BLaER1 treated with 17β-estradiol and CSF1 and Interleukin-3, amounts not matched to agents 10 nM and 100 nM (cell line): Measurements from ENCODE around the gene FDXR.

Experiments
- H3K27ac ChIP-seq, 11 experiments: shearing (Covaris generic); formaldehyde crosslinking; 2 replicates each; pipeline ENCODE4 v1.8.1; 2022
- H3K27me3 ChIP-seq, 11 experiments: shearing (Covaris generic); formaldehyde crosslinking; 2 replicates each; pipeline ENCODE4 v1.8.1; 2022
- H3K36me3 ChIP-seq, 11 experiments: shearing (Covaris generic); formaldehyde crosslinking; 2 replicates each; pipeline ENCODE4 v1.8.1; 2022
- H3K4me1 ChIP-seq, 10 experiments: shearing (Covaris generic); formaldehyde crosslinking; 2 replicates each; pipeline ENCODE4 v1.8.1; 2022
- H3K4me2 ChIP-seq, 11 experiments: shearing (Covaris generic); formaldehyde crosslinking; 2 replicates each; pipeline ENCODE4 v1.8.1; 2022
- H3K4me3 ChIP-seq, 10 experiments: shearing (Covaris generic); formaldehyde crosslinking; 2 replicates each; pipeline ENCODE4 v1.8.1; 2022
- H3K9ac ChIP-seq, 11 experiments: shearing (Covaris generic); formaldehyde crosslinking; 2 replicates each; pipeline ENCODE4 v1.8.1; 2022
- H3K9me3 ChIP-seq, 11 experiments: shearing (Covaris generic); formaldehyde crosslinking; replicated peaks in 1 of 11; 2 replicates each; pipeline ENCODE4 v1.8.1; 2022
- H4K20me1 ChIP-seq, 11 experiments: shearing (Covaris generic); formaldehyde crosslinking; 2 replicates each; pipeline ENCODE4 v1.8.1; 2022
- Cebpa-rat ChIP-seq, 11 experiments: shearing (Covaris generic); IDR thresholded peaks; 2 replicates each; pipeline ENCODE4 v1.8.1; 2022

Gene FDXR

DNA sequence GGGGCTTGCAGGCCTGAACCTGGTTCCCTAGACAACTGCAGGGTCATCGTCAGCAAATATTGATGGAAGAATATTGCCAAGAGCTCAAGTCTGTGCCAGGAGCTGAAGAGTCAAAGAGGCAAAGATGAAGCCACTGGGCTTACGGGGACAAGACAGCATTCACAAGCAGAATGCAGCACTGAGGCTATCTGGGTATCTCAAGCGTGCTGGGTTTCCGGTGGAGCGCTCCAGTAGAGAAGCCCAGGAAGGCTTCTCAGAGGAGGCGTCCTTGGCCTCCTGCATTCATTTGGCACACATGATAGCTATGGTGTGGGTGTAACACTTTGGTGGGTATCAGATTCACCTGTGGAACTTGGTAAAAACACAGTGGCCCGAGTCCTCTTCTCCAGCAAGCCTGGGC is 17.8 kb upstream of the FDXR start:
- H3K9ac ChIP-seq: no peak overlapping the region
- H3K27me3 ChIP-seq: peaks cover 14 to 33% (median 23%) of the 10 kb centered on the region in 11 experiments
- H4K20me1 ChIP-seq: peaks cover 0 to 7% (median 0%) of the 10 kb centered on the region in 11 experiments; a peak in 1 of 22 replicates
- H3K9me3 ChIP-seq: no peaks in the 10 kb centered on the region
- H3K4me1 ChIP-seq: no peaks in the 10 kb centered on the region
- H3K36me3 ChIP-seq: no peaks in the 10 kb centered on the region
- TF ChIP-seq Cebpa-rat (IDR thresholded peaks at IDR 0.05): no peak
- no peak overlapping the region for H3K4me3 ChIP-seq
- H3K27ac ChIP-seq: no peak overlapping the region
- no peak overlapping the region for H3K4me2 ChIP-seq

DNA sequence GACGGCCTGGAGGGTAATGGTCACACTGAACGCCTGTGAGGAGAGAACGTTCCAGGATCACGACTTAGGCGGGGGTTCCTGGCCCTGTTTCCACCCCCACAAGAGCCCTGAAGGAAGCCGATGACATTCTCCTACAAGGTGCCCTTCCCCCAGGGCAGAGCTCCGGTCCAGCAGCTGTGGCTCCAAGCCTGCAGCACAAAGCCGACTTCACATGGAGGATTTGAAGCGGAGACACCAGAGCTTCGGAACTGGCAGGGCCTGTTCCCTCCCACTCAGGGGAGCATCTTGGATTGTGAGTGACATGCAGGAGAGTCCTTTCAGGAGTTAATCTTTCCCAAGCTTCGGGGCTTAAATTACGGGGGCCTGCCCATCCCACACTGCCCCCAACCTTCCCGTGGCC is 15.7 kb upstream of the FDXR start:
- Histone ChIP-seq H4K20me1 (peaks cover 0 to 7% (median 0%) of the 10 kb centered on the region in 11 experiments; a peak in 1 of 22 replicates), H3K27ac (no peak overlapping the region), H3K4me2 (no peak overlapping the region), H3K9me3 (no peaks in the 10 kb centered on the region), H3K4me1 (peaks cover 0 to 9% (median 6%) of the 10 kb centered on the region in 10 experiments; a peak in 15 of 20 replicates), H3K36me3 (no peaks in the 10 kb centered on the region), H3K9ac (no peak overlapping the region), H3K4me3 (no peak overlapping the region), H3K27me3 (peaks cover 11 to 19% (median 14%) of the 10 kb centered on the region in 11 experiments)
- no peak for TF ChIP-seq Cebpa-rat (IDR thresholded peaks at IDR 0.05)

DNA sequence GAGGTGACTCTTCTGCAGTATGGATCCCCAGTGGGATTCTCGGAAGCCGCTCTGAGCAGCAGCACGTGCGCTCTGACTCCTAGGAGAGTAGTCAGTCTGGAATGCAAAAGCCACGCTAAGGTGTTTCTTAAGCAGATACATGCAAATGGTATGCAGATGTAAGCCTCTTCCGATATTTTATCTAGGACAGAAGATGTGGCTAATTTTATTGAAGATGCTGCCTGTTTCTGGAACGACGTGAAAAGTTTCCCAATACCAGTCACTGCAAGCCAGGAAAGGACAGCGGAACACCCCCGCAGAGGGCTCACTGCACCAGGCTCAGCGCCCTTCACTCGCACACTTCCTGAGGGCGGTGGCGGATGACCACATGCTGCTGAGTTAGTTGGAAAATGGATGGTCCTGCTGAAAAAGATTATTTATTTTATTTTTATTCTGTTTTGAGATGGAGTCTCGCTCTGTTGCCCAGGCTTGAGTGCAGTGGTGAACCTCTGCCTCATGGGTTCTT is 10.5 kb upstream of the FDXR start:
- no peak overlapping the region for H3K4me3 ChIP-seq
- no peaks in the 10 kb centered on the region for H4K20me1 ChIP-seq
- H3K27ac ChIP-seq: peak overlapping the region in 2 of 11 experiments; percentile 34 to 44; a peak in 5 of 22 replicates
- H3K9ac ChIP-seq: no peak overlapping the region; a peak in 1 of 22 replicates
- peaks cover 2 to 31% (median 18%) of the 10 kb centered on the region in 10 experiments; a peak in 19 of 20 replicates for H3K4me1 ChIP-seq
- no peaks in the 10 kb centered on the region for H3K36me3 ChIP-seq
- no peaks in the 10 kb centered on the region for H3K9me3 ChIP-seq
- no peak for TF ChIP-seq Cebpa-rat (IDR thresholded peaks at IDR 0.05)
- H3K27me3 ChIP-seq: no peaks in the 10 kb centered on the region
- peak overlapping the region; percentile 19 to 72 (median 61); a peak in 20 of 22 replicates for H3K4me2 ChIP-seq

DNA sequence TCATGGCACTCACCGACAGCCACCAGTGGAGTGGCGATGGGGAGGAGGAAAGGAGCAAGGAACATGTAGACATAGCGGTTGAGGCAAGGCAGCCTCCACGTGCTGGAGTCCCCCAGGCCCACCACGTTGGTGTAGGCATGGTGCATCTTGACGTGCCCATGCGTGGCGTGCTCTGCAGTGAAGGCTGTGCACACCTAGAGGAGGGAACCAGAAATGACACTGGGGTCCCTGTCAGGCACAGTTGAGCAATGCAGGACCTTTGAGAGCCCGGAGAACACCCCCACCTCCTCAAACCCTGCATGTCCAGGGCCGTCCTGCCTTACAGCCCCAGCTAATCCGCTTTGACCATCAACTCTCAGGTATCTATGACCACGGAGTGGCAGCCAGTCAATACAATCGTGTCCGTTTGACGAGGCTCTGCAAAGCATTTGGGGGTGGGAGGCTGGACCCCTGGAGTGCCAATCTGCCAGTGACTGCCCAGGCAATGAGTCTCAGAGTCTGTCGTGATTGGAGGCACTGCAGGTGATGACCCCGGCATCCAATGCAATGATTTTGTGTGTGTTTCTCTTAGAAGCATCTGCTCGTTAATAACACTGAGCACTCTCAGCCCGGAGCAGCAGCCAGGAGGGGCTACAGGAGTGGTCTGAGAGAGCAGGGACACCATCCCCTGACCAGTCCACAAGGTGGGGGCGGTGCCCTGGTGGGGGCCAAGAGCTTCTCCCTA is 9.9 kb upstream of the FDXR start:
- Histone ChIP-seq H3K27ac (peak overlapping the region in 1 of 11 experiments; percentile 34; a peak in 1 of 22 replicates), H3K4me3 (no peak overlapping the region), H3K36me3 (no peaks in the 10 kb centered on the region), H3K9ac (no peak overlapping the region; a peak in 1 of 22 replicates), H4K20me1 (no peaks in the 10 kb centered on the region), H3K4me1 (peaks cover 8 to 37% (median 24%) of the 10 kb centered on the region in 10 experiments), H3K4me2 (peak overlapping the region in 10 of 11 experiments; percentile 19 to 72 (median 62); a peak in 19 of 22 replicates), H3K9me3 (no peaks in the 10 kb centered on the region), H3K27me3 (no peaks in the 10 kb centered on the region)
- no peak for TF ChIP-seq Cebpa-rat (IDR thresholded peaks at IDR 0.05)

DNA sequence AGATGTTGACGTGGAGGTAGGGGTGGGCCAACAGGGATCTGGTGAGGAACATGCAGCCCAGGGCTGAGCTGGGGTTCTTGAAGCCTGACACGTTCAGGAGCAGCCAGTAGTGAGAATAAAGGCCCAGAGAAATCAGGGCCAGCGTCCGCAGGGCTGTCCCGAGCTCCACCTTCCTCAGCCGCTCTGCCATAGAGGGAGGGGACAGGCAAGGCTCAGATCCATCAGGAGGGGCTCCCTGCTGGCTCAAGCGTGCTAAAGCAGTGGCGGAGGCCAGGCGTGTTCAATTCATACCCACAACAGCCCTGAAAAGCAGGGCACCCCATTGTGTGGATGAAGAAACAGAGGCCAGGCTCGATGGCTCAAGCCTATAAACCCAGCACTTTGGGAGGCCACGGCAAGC is 8.3 kb upstream of the FDXR start:
- Histone ChIP-seq H3K9ac (no peak overlapping the region), H4K20me1 (no peaks in the 10 kb centered on the region), H3K27ac (no peak overlapping the region)

DNA sequence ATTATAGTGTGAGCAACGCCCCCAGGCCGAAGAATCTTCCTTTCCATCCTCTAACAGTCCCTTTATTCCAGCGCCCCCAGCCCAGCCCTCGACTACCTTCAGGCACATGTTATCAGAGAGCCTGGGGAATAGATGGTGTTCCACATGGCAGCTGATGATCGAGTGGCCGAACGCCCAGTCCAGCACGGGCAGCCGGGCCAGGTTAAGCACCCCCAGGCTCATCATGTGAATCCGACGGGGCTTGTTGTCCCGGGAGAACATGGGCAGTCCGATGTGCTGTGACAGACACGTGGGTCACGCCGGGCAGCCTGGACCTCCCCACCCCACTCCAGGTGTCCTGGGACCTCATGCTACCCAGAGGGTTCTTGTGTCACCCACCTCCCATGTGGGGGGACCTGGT is 6.5 kb upstream of the FDXR start:
- H3K4me2 ChIP-seq: peak overlapping the region in 1 of 11 experiments; percentile 20; a peak in 1 of 22 replicates
- no peaks in the 10 kb centered on the region for H3K27me3 ChIP-seq
- H3K9me3 ChIP-seq: no peaks in the 10 kb centered on the region
- H3K27ac ChIP-seq: no peak overlapping the region
- no peak overlapping the region for H3K9ac ChIP-seq
- peaks cover 13 to 43% (median 32%) of the 10 kb centered on the region in 10 experiments for H3K4me1 ChIP-seq
- no peak overlapping the region for H3K4me3 ChIP-seq
- TF ChIP-seq Cebpa-rat (IDR thresholded peaks at IDR 0.05): no peak
- no peaks in the 10 kb centered on the region for H3K36me3 ChIP-seq
- H4K20me1 ChIP-seq: no peaks in the 10 kb centered on the region

More for the DNA sequence above, 8.3 kb upstream of the FDXR start:
- no peak for TF ChIP-seq Cebpa-rat (IDR thresholded peaks at IDR 0.05)
- Histone ChIP-seq H3K4me1 (peaks cover 12 to 42% (median 30%) of the 10 kb centered on the region in 10 experiments), H3K27me3 (no peaks in the 10 kb centered on the region), H3K36me3 (no peaks in the 10 kb centered on the region), H3K4me2 (no peak overlapping the region), H3K9me3 (no peaks in the 10 kb centered on the region), H3K4me3 (no peak overlapping the region)

DNA sequence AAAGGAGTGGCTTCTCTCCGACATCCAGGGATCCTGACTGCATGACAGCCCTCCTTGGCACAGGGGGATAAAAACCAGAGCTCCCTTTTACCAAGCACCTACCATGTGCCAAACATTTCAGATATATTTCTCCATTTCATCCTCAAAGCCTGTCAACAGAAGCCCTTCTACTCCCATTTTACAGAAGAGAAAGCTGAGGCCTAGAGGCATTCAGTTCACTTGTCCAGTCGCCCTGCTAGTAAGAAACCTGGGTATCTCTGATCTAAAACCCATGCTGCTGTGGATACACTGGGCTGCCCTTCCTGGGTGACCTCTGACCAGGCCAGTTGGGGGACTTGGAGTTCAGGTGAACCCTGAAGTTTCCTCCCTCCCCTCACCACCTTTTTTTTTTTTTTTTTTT is 5.9 kb upstream of the FDXR start:
- peak overlapping the region in 1 of 11 experiments; percentile 80; a peak in 3 of 22 replicates for H3K4me2 ChIP-seq
- H4K20me1 ChIP-seq: no peaks in the 10 kb centered on the region
- H3K27ac ChIP-seq: no peak overlapping the region
- no peak overlapping the region for H3K4me3 ChIP-seq
- peaks cover 20 to 44% (median 34%) of the 10 kb centered on the region in 10 experiments for H3K4me1 ChIP-seq
- no peak for TF ChIP-seq Cebpa-rat (IDR thresholded peaks at IDR 0.05)
- no peak overlapping the region for H3K9ac ChIP-seq
- H3K36me3 ChIP-seq: no peaks in the 10 kb centered on the region
- H3K9me3 ChIP-seq: no peaks in the 10 kb centered on the region
- no peaks in the 10 kb centered on the region for H3K27me3 ChIP-seq

DNA sequence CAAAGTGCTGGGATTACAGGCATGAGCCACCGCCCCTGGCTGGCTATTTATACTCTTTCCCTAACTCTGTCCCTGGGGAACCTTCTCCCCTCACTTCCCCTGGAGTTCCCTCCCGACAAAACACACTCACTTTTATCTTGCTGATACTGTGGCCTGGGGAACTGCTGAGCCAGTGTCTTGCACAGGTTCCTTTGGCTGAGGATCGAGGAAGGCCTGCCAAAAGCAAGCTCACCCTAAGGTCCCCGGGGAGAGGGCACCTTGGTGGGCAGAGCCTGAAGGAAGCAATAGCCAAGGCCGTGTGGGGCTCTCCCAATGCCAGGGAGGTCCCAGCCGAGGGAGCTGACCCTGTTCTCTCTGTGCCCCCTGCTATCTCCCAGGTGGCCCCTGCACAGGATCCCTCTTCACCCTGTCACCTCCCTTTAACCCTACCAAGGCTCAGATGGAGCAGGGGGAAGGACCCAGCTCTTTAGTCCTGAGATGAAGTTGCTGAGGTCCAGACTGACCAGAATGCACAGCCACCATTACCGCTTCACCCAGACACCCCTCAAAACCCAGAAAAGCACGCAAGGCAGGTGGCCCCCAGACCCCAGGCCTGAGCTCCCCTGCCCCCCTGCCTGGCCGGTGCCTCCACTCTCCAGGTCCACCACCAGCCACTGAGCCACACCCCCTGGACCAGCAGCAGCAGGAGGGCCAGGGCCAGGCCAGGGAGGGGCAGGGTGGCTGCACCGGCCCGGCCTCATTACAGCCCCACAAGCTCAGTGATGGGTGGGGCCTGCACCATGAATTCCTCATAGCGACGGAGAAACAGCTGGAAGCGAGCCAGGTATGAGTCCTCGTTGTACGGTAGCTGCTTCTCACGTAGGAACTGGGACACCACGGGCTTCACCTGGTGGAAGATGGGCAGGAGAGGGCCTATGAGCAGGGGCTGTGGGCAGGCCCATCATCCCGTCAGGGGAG is 5.1 kb upstream of the FDXR start:
- H3K27ac ChIP-seq: no peak overlapping the region
- no peaks in the 10 kb centered on the region for H3K36me3 ChIP-seq
- H3K9ac ChIP-seq: peak overlapping the region in 9 of 11 experiments; percentile 16 to 54 (median 48); a peak in 9 of 22 replicates
- peak overlapping the region; percentile 50 to 83 (median 70) for H3K4me2 ChIP-seq
- peaks cover 20 to 37% (median 27%) of the 10 kb centered on the region in 10 experiments for H3K4me1 ChIP-seq
- H3K9me3 ChIP-seq: no peaks in the 10 kb centered on the region
- TF ChIP-seq Cebpa-rat (IDR thresholded peaks at IDR 0.05): no peak
- H3K27me3 ChIP-seq: no peaks in the 10 kb centered on the region
- H4K20me1 ChIP-seq: no peaks in the 10 kb centered on the region
- no peak overlapping the region for H3K4me3 ChIP-seq
